GM19238 (cell line): Measurements from ENCODE around the gene LSM5.

Source experiments
- DNase-seq: peaks from one replicate; pipeline ENCODE4 v3.0.0; 2011; ENCODE audit warnings: low spot score; ENCODE audit not compliant: insufficient read length

LSM5 gene

GRCh38 chr7:32490127-32490796 is at the start of gene LSM5:
TSS of gene LSM5 (minus strand) at chr7:32490380. CDS start at chr7:32490365, 15 bp downstream.
- DNase-seq = peak; percentile 42

GRCh38 chr7:32539366-32539765 is 49.2 kb upstream of the LSM5 start:
- no peak for DNase-seq

DNA sequence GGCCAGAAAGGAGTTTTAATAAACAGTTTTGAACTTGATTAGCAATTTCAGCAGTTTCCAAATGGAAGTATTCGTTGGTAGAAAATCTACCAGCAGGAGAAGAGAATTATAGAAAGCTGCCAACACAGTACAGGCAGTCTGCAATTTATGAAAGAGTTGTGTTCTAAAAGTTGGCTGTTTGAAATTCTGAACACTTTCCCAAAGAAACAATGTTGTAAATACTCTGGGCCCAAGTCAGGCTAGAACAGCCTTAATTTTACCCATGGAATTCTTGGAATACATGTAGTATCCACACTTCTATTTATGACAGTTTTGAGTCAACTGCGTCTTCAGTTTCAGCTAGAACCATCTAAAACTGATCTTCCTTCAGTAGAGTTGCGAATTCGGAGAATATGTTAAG is 47.6 kb upstream of the LSM5 start:
- DNase-seq = no peak

DNA sequence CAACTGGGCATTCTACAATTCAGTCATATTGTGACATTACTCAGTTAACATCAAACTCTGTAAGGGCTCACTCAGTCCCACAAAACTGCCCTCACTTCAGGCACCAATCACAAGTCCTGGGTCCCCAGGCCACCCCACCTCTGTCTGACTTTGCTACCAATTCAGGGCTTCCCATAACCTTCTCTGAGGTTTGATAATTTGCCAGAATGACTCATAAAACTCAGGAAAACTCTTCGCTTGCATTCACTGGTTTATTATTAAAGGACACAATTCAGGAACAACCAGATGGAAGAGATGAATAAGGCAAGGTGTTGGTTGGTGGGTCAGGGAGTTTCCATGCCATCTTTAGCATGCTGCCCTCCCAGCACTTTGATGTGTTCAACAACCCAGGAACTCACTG is 46.4 kb upstream of the LSM5 start:
- DNase-seq = no peak

GRCh38 chr7:32536016-32536415 is 45.8 kb upstream of the LSM5 start:
- DNase-seq = no peak

DNA sequence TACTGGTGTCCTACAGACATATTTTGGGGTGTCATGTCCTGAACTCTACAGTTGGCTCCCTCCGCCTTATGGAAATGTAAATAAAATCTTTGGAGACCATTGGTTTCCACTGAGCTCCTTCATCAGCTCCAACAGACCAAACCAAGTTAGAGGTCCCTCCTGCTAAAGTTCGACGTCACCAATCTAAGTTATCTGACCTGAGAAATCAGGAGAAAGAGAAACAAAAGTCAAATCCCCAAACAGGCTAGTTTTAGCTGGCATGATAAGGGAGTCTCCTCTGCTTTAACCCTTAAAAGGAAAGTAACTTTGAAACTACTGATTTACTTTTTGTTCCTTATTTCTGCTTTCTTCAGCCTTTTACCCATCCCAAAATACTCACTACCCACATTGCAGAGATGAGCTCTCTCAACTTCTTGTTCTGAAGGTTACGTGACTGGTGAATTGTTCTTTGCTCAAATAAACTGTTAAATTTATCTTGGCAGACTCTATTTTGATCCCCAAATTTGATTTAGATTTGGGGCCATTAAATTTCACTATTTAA is 45.1 kb upstream of the LSM5 start:
- DNase-seq = no peak

GRCh38 chr7:32533276-32534029 is 43.3 kb upstream of the LSM5 start:
- no peak for DNase-seq

DNA sequence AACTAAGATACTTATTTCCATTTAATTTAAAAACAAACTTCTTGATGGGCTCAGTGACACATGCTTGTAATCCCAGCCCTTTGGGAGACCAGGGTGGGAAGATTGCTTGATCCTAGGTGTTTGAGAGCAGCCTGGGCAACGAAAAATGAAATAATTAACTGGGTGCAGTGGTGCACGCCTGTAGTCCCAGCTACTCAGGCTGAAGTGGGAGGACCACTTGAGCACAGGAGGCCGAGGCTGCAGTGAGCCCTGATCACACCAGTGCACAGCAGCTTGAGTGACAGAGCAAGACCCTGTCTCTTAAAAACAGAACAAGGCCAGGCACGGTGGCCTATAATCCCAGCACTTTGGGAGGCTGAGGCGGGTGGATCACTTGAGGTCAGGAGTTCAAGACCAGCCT is 42.5 kb upstream of the LSM5 start:
- no peak for DNase-seq

DNA sequence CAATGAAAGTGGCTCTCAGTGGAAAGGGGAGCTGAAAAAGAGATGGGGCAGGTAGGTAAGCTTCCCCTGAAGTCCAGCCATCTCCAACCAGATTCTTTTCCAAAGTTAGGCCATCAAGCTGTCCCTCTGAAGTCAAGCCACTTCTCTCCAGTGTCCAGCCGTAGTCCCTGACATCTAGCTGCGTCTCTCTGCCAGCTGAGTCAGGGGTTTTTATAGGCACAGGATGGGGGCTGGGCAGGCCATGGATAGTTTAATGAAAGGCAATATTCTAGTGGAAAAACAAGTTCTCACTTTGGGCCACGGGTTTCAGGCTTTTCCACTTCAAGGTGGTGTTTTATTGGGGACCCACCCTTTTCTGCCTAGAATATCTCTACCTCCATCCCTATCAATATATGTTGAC is 41.9 kb upstream of the LSM5 start:
- no peak for DNase-seq

DNA sequence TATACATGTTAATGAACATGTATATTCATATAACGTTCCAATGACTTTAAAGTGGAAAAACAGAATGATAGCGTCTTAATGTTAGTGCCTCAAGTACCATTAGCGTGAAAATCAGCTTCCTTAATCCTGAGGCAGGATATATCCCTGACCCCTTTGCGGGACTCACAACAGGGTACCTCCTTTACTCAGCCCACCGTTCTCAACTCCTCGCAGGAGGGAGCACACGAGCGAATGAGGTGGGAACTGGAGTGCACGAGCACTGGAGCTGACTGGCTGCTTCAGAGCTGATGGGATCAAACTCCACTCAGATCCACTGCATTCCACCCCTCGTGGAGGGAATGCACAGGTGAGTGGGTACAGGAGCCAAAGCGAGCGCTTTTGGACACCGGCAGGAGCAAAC is 41.2 kb upstream of the LSM5 start:
- no peak for DNase-seq

DNA sequence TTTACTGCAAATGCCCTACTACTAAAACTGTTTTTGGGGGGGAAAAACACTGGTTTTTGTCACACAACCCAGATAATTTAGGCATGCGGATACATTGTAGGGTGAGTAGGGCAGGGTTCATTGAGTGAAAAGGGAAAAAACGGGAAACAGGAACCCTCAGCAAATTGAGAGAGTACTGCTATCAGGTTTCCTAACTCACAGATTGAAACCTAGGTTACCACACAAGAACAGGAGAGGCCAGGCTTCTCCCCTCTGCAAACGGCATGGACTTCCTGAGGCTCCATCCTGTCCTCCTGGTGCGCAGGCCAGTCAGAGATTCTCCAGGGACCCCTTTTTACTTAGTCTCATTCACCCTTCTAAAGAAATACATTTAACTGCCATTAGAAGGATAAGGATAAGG is 35.7 kb upstream of the LSM5 start:
- no peak for DNase-seq

DNA sequence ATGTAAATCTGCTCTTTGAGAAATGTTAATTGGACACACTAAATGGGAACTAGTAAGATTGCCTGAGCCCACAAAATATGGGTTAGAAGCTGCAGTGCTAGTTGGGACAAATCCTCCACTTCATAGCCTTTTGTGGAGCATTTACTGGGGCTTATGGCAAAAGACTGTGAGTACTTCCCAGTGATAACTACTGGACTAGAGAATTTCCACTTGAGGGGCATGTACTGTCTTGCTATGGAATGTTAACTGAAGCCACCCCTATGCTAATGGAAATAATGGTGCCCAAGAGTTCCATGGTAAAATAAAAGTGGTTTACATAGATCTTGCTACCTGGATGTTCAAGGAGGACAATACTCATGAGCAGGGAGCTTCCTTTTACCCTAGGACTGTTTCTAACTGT is 34.5 kb upstream of the LSM5 start:
- DNase-seq = no peak

- no peak for DNase-seq
Measured at GRCh38 chr7:32522746-32523530, 32.8 kb upstream of the LSM5 start.

- no peak for DNase-seq
Measured at GRCh38 chr7:32519763-32520162, 29.6 kb upstream of the LSM5 start.

GRCh38 chr7:32518534-32519140 is 28.5 kb upstream of the LSM5 start:
- DNase-seq = no peak

- DNase-seq = no peak
Measured at GRCh38 chr7:32516551-32517100, 26.4 kb upstream of the LSM5 start.

DNA sequence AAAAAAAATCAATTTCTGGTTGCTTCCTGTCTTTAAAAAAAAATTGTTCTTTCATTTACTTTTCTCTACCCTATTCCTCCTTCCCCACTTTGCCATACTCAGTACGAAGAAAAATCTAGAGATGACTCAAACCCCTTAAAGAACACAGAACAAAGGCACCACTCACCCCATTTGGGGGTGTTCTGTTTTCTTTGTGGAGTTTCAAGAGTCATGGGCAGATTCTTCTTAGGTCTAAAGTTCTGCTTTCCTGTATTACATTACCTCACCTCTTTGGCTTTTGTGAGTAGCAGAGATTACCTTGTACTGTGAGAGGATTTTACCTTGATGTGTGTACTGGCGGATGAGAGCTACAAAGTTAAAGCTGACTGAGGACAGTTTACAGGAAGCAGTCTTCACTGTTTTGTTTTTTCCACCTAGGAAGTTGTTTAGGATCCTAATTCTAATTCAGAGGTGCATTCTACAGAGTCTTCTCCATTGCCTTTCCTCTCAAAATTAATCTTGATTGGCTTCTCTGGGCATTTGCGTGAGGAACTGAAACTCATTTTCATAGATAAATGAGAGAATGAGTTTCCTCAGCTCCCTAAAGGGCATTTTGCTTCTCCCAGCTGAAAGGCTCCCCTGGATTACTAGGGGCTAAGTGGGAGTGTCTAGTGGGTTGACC is 25.8 kb upstream of the LSM5 start:
- DNase-seq = no peak

DNA sequence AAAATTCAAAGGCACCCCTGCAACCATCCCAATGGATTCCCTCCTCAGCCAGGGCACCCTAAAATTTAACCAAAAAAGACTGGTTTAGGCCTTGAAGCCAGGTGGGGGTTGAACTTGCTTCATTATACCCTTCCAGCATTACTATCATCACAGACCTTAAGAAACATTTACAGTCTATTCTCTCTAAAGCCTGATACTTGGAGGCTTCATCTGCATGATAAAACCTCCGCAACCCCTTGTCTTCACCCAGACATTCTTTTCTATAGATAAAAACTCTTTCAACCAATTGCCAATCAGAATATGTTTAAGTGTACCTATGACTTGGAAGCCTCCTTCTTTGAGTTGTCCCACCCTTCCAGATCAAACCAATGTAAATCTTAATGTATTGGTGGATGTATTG is 23.0 kb upstream of the LSM5 start:
- DNase-seq = no peak

GRCh38 chr7:32511791-32512190 is 21.6 kb upstream of the LSM5 start:
- no peak for DNase-seq

DNA sequence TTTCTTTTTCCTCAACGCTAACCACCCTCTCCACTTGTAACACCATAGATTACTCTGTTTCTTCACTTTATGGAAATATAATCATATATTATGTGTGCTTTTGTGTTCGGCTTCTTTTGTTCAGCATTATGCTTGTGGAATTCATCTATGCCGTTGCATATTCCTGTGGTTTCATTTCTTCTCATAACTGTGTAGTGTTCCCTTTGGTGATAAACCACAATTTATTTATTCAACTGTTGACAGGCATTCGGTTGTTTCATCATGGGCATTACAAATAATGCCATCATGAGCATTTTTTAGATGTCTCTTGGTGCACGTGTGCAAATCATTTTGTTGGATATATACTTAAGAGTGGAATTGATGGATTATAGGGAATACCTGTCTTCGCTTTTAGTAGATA is 17.2 kb upstream of the LSM5 start:
- DNase-seq = no peak
